HCT116 (cell line): ENCODE measurements around the gene CORO2B. TPM values are rescaled to one million over a fixed set of nuclear protein-coding genes. Genes with fewer than 3 reads are reported as not detected.

Experiments used
- EGR1 ChIP-seq: IDR thresholded peaks from 2 replicates; pipeline ENCODE4 v1.6.1; 2012; ENCODE audit warnings: low read depth
- MAX ChIP-seq: IDR thresholded peaks from 2 replicates; pipeline ENCODE4 v1.6.1; 2012
- POLR2A ChIP-seq: IDR thresholded peaks from 2 replicates; pipeline ENCODE4 v1.7.0; 2011; ENCODE audit warnings: borderline replicate concordance; ENCODE audit not compliant: insufficient read depth, insufficient read length; ENCODE audit errors: extremely low read depth
- REST ChIP-seq: IDR thresholded peaks from 2 replicates; pipeline ENCODE4 v1.6.1; 2012; ENCODE audit warnings: low read depth
- SP1 ChIP-seq: IDR thresholded peaks from 2 replicates; pipeline ENCODE4 v1.6.1; 2012; ENCODE audit warnings: low read depth
- TCF7L2 ChIP-seq: IDR thresholded peaks from 2 replicates; pipeline ENCODE4 v1.7.0; 2011; ENCODE audit warnings: borderline replicate concordance, inconsistent platforms; ENCODE audit not compliant: insufficient read depth, insufficient read length; ENCODE audit errors: extremely low read depth
- ZBTB33 ChIP-seq: IDR thresholded peaks from 2 replicates; pipeline ENCODE4 v1.6.1; 2011; ENCODE audit warnings: mild to moderate bottlenecking, low read length, moderate library complexity; ENCODE audit not compliant: insufficient replicate concordance; ENCODE audit errors: extremely low read depth
- total RNA-seq: library from RNA; stranded (reverse); gene quantifications from one replicate; pipeline ENCODE4 v1.2.1, GENCODE V29; 2021; ENCODE audit not compliant: unreplicated experiment

Gene CORO2B
- total RNA-seq, 1 experiment from 2014 or later = 2.8 TPM

GRCh38 chr15:68553314-68553993 is 25.3 kb upstream of the CORO2B start (continued):
- no peak for TF ChIP-seq EGR1
- TF ChIP-seq SP1 = no peak
- no peak for TF ChIP-seq MAX
- no peak for TF ChIP-seq POLR2A
- TF ChIP-seq TCF7L2 = no peak
- TF ChIP-seq REST = no peak
- TF ChIP-seq ZBTB33 = no peak
